HG02840 (cell line): ENCODE data around the gene RUNX1.

Experiments
- ATAC-seq: cut with Tn5 transposase; IDR thresholded peaks from one replicate; pipeline ENCODE4 v1.9.1; 2021; ENCODE audit warnings: mild to moderate bottlenecking, moderate library complexity, moderate number of reproducible peaks; ENCODE audit not compliant: unreplicated experiment, low FRiP score

RUNX1 gene

GRCh38 chr21:34910396-34910795 is 138.7 kb downstream of the RUNX1 start:
- ATAC-seq: no peak

- no peak for ATAC-seq
Measured at GRCh38 chr21:34909492-34910292, 139.4 kb downstream of the RUNX1 start.

- ATAC-seq: no peak
Measured at GRCh38 chr21:34908419-34909055, 140.6 kb downstream of the RUNX1 start.

GRCh38 chr21:34907461-34908418 is 141.4 kb downstream of the RUNX1 start:
- ATAC-seq: no peak

- no peak for ATAC-seq
Measured at GRCh38 chr21:34906401-34906800, 142.7 kb downstream of the RUNX1 start.

GRCh38 chr21:34905218-34905537 is 143.9 kb downstream of the RUNX1 start:
- ATAC-seq: no peak

- no peak for ATAC-seq
Measured at GRCh38 chr21:34904526-34905217, 144.4 kb downstream of the RUNX1 start.

- ATAC-seq: no peak
Measured at GRCh38 chr21:34900376-34900775, 148.7 kb downstream of the RUNX1 start.

- ATAC-seq: no peak
Measured at GRCh38 chr21:34899760-34900159, 149.3 kb downstream of the RUNX1 start.

- no peak for ATAC-seq
Measured at GRCh38 chr21:34899302-34899701, 149.8 kb downstream of the RUNX1 start.

GRCh38 chr21:34897828-34898227 is 151.3 kb downstream of the RUNX1 start:
- no peak for ATAC-seq

GRCh38 chr21:34894401-34894800 is 154.7 kb downstream of the RUNX1 start:
- ATAC-seq: no peak

- no peak for ATAC-seq
Measured at GRCh38 chr21:34892209-34892608, 156.9 kb downstream of the RUNX1 start.

- ATAC-seq: no peak
Measured at GRCh38 chr21:34891613-34891943, 157.5 kb downstream of the RUNX1 start.

- ATAC-seq: no peak
Measured at GRCh38 chr21:34890724-34891612, 158.1 kb downstream of the RUNX1 start.

GRCh38 chr21:34890470-34890723 is 158.7 kb downstream of the RUNX1 start:
- ATAC-seq: no peak

- ATAC-seq: peak; percentile 46
Measured at GRCh38 chr21:34889676-34890469, 159.2 kb downstream of the RUNX1 start.

GRCh38 chr21:34889320-34889675 is 159.8 kb downstream of the RUNX1 start:
- ATAC-seq: peak; percentile 22
